Urinary bladder (tissue), 4 donors: Measurements from ENCODE around the gene FOXD3. TPM values are rescaled to one million over a fixed set of nuclear protein-coding genes. Genes with fewer than 3 reads are reported as not detected.

Experiments
- DNase-seq: peaks from one replicate; pipeline ENCODE4 v3.0.0-alpha.2; 2015; ENCODE audit errors: extremely low spot score
- H3K27ac ChIP-seq: one replicate; pipeline ENCODE4 v1.5.1; 2013; ENCODE audit warnings: low read depth, mild to moderate bottlenecking, moderate library complexity
- H3K36me3 ChIP-seq: one replicate; pipeline ENCODE4 v1.6.1; 2013; ENCODE audit warnings: mild to moderate bottlenecking, moderate library complexity; ENCODE audit not compliant: insufficient read depth
- H3K4me1 ChIP-seq: one replicate; pipeline ENCODE4 v1.6.1; 2013; ENCODE audit warnings: mild to moderate bottlenecking, moderate library complexity; ENCODE audit not compliant: insufficient read depth
- H3K4me3 ChIP-seq: one replicate; pipeline ENCODE4 v1.5.1; 2013; ENCODE audit warnings: low read depth, low read length
- WGBS: extraction: QIAGEN DNeasy Blood & Tissue Kit; methylation state at CpG from one replicate; pipeline ENCODE4 v1.1.7; 2013; 5-methylcytosine and 5-hydroxymethylcytosine counted together
- polyA plus RNA-seq: library from polyadenylated mRNA; stranded (reverse); fragments of 200-250 nt; gene quantifications from one replicate; pipeline ENCODE4 v1.2.3, GENCODE V29; 2013
- total RNA-seq: library from RNA; depleted of rRNA; stranded (reverse); fragments of >200 nt; gene quantifications from one replicate; pipeline ENCODE4 v1.2.3, GENCODE V29; 2014
- donor health status: healthy with polysubstance abuse.
- donor health status: healthy.

The FOXD3 gene
- total and polyA plus RNA-seq, 2 donors = 1.1 to 2.9 TPM

GRCh38 chr1:63316984-63317816 lies 5.2 kb upstream of the FOXD3 start:
- DNase-seq = no peak
- Histone ChIP-seq H3K4me1 (no peaks in the 10 kb centered on the region), H3K4me3 (peak overlapping the region; percentile 30), H3K27ac (no peak overlapping the region), H3K36me3 (no peaks in the 10 kb centered on the region)
- WGBS = 1% methylated on average over 80 of the region's 80 CpGs

DNA sequence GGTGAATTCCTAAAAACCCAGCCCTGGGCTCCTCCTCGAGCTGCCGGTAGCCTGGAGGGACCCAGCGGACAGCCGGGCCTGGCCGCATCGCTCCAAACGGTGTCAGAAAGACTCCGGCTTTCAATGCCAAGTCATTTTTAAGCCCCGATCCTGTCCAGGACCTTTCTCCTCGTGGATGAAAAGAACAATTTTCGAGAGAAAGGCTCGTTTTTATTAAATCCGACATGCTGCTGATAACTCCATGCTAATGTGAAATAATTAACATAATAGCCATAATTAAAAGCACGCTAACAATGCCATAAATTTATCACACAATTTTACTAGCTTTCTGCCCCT lies 4.6 kb upstream of the FOXD3 start:
- Histone ChIP-seq H3K4me3 (peak overlapping the region; percentile 30), H3K4me1 (no peaks in the 10 kb centered on the region), H3K27ac (no peak overlapping the region), H3K36me3 (no peaks in the 10 kb centered on the region)
- WGBS = 5% methylated on average over 14 of the region's 14 CpGs
- no peak for DNase-seq

GRCh38 chr1:63318201-63318979 lies 4.0 kb upstream of the FOXD3 start:
- WGBS = 14% methylated on average over 28 of the region's 28 CpGs
- DNase-seq = no peak
- no peak overlapping the region for H3K27ac ChIP-seq
- no peaks in the 10 kb centered on the region for H3K36me3 ChIP-seq
- H3K4me1 ChIP-seq = no peaks in the 10 kb centered on the region
- no peak overlapping the region for H3K4me3 ChIP-seq

GRCh38 chr1:63319046-63320021 lies 3.0 kb upstream of the FOXD3 start:
- Histone ChIP-seq H3K4me3 (no peak overlapping the region), H3K4me1 (peaks cover 5% of the 10 kb centered on the region), H3K27ac (no peak overlapping the region), H3K36me3 (no peaks in the 10 kb centered on the region)
- WGBS = 6% methylated on average over 60 of the region's 60 CpGs
- no peak for DNase-seq

DNA sequence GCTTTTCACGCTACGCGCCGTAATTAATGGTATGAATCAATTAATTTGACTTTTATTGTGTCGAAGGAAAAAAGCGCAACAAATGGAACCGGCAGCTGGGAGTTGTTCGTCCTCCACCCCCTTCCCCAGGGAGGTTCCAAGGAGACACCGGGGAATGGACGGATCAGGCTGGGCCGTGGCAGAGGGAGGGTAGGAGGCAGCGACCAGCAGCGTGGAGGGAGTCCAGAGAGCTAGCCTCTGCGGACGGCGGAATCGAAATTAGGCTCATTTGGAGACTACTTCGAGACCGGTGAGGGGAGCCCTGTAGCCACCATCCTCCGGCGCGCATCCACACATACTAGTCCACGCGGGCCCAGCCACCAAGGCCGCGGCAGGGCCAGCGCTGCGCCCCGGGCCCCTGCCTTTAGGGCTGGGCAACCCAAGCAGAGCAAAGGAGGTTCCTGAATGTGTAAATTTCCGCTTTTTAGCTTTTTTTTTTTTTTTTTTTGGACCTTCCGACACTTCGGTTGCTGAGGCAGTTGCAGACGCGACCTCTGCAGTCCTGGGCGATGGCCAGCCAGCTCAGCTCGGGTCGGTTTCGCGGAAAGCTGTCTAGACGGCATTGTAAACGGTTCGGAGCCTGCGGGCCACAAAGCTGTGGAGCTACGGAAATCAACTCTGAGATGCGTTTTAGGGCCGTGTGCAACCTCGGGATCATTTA lies 2.2 kb upstream of the FOXD3 start:
- peaks cover 5% of the 10 kb centered on the region for H3K4me1 ChIP-seq
- no peak overlapping the region for H3K4me3 ChIP-seq
- DNase-seq = no peak
- no peak overlapping the region for H3K27ac ChIP-seq
- 10% methylated on average over 47 of the region's 47 CpGs for WGBS
- H3K36me3 ChIP-seq = no peaks in the 10 kb centered on the region

GRCh38 chr1:63321066-63321784 lies 1.1 kb upstream of the FOXD3 start:
- peaks cover 5% of the 10 kb centered on the region for H3K4me1 ChIP-seq
- no peak overlapping the region for H3K27ac ChIP-seq
- DNase-seq = no peak
- H3K4me3 ChIP-seq = no peak overlapping the region
- 13% methylated on average over 39 of the region's 39 CpGs for WGBS
- no peaks in the 10 kb centered on the region for H3K36me3 ChIP-seq

DNA sequence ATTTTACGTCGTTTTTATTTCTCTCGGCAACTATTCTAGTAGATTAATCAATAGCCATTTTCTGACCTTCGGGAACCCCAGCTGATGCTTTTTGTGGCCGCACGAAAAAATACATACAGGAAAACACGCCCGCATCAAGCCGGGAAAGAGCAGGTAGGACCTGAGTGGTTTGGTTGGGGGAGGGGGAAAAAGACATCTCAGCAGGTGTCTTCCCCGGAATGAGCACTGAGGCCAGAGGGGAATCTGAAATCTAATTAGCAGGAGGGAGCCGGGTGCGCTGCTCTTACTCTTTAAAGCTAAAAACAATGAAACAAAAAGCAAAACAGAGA lies 618 bp upstream of the FOXD3 start:
- DNase-seq = no peak
- Histone ChIP-seq H3K4me1 (peaks cover 5% of the 10 kb centered on the region), H3K4me3 (peak overlapping the region; percentile 58), H3K27ac (no peak overlapping the region), H3K36me3 (no peaks in the 10 kb centered on the region)
- 10% methylated on average over 12 of the region's 12 CpGs for WGBS

GRCh38 chr1:63322944-63323864 lies 837 bp downstream of the FOXD3 start:
- Histone ChIP-seq H3K4me3 (peak overlapping the region; percentile 58), H3K4me1 (peaks cover 5% of the 10 kb centered on the region), H3K36me3 (no peaks in the 10 kb centered on the region), H3K27ac (no peak overlapping the region)
- DNase-seq = no peak
- WGBS = 1% methylated on average over 104 of the region's 104 CpGs

- H3K4me3 ChIP-seq = peak overlapping the region; percentile 58
- H3K36me3 ChIP-seq = no peaks in the 10 kb centered on the region
- no peak for DNase-seq
- WGBS = 3% methylated on average over 114 of the region's 114 CpGs
- peaks cover 5% of the 10 kb centered on the region for H3K4me1 ChIP-seq
- no peak overlapping the region for H3K27ac ChIP-seq
These were observed 1.8 kb downstream of the FOXD3 start for GRCh38 chr1:63323865-63324778.

GRCh38 chr1:63324779-63325119 lies 2.4 kb downstream of the FOXD3 start:
- no peak overlapping the region for H3K27ac ChIP-seq
- peaks cover 5% of the 10 kb centered on the region for H3K4me1 ChIP-seq
- no peak for DNase-seq
- no peak overlapping the region for H3K4me3 ChIP-seq
- no peaks in the 10 kb centered on the region for H3K36me3 ChIP-seq
- 13% methylated on average over 7 of the region's 7 CpGs for WGBS

DNA sequence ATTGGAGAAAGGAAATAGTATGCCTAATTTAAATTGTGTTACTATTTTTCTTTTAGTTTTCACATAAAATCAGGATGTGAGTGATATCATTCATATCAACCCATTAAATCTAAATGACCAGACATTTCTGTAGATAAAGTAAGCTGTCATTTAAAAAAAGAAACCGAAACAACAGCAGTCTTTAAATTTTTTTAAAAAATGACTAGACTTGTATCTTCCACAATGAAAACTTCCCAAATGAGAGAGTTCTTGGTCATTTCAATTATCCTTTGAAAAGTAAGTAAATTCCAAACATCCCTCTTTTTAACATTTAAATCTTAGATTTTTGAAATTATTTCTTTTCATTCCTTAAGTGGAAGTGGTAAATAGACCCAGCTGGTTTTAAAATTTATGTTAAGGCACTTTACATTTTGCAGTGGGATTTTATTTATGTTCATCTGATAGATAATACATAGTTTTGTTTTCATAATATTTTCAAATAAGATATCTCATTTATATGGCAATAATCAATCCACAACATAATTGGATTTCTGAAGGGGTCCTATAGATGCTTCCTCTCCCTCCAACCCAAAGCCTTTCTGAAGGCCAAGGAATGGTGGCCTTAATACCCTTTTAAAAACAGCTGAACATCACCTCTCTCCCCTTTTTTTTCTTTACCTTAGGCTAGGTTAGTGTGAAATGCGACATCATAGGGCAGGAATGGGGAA lies 3.1 kb downstream of the FOXD3 start:
- WGBS = 10% methylated on average over 2 of the region's 2 CpGs
- Histone ChIP-seq H3K4me3 (no peak overlapping the region), H3K4me1 (peaks cover 5% of the 10 kb centered on the region), H3K27ac (no peak overlapping the region), H3K36me3 (no peaks in the 10 kb centered on the region)
- DNase-seq = no peak
